ENCODE measurements around the gene NTN4.

Gene NTN4

DNA sequence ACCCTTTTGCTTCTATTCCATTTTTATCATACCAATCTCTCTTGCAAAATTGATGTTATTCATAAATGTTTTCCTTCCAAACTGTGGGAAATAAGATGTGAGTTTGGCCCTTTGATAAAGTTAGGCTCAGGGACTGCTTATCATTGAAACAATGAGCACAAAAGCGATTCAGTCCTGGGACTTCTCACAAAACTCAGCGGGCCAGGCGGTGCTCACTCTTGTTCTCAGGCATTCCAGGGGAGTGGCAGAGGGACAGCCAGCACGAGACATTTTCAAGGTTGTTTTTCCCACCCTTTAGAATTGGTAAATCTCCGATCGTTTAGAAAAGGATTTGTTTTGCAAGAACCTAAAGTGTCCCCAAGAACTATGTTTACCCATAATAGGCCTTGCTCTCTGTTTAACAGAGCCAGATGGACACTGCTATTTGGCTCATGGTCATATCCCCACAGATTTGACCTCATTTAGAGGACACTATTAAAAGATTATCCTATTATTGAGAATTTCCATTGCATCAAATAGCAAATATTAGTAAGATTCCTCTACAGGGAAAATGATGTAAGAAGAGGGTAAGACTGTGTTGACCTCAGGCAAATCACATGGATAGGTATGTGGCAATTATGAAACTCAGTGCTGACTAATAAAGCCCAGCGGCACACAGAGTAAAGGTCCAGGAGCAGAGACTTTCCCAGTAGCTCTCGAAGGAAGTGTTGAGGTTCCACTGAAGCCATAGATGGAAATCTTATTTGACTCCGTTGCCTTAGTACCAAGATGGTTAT, 136.6 kb downstream of the NTN4 start:
- H3K27ac ChIP-seq (ENCODE audit: low read depth, low read length, poor library complexity, severe bottlenecking): no peak overlapping the region
- H3K9me2 ChIP-seq (ENCODE audit: low read depth, low read length): no peaks in the 10 kb centered on the region
- H3K9ac ChIP-seq (ENCODE audit: low read length): no peak overlapping the region
- H3K9me3 ChIP-seq (ENCODE audit: low read length): no peaks in the 10 kb centered on the region
- TF ChIP-seq, protein P1, sequence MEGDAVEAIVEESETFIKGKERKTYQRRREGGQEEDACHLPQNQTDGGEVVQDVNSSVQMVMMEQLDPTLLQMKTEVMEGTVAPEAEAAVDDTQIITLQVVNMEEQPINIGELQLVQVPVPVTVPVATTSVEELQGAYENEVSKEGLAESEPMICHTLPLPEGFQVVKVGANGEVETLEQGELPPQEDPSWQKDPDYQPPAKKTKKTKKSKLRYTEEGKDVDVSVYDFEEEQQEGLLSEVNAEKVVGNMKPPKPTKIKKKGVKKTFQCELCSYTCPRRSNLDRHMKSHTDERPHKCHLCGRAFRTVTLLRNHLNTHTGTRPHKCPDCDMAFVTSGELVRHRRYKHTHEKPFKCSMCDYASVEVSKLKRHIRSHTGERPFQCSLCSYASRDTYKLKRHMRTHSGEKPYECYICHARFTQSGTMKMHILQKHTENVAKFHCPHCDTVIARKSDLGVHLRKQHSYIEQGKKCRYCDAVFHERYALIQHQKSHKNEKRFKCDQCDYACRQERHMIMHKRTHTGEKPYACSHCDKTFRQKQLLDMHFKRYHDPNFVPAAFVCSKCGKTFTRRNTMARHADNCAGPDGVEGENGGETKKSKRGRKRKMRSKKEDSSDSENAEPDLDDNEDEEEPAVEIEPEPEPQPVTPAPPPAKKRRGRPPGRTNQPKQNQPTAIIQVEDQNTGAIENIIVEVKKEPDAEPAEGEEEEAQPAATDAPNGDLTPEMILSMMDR (IDR thresholded peaks at IDR 0.05; ENCODE audit: low read length): no peak
- no peak for TF ChIP-seq EZH2 (IDR thresholded peaks at IDR 0.05; ENCODE audit: borderline replicate concordance, low read length)
- H3F3A ChIP-seq (ENCODE audit: insufficient read depth, low read length): no peaks in the 10 kb centered on the region
- no peak overlapping the region for H3K4me3 ChIP-seq (ENCODE audit: low read depth, low read length, poor library complexity, severe bottlenecking)
- no peaks in the 10 kb centered on the region for H3K79me2 ChIP-seq (ENCODE audit: insufficient read depth, low read length)
- no peak overlapping the region for H3K4me2 ChIP-seq (ENCODE audit: low read length)
- no peaks in the 10 kb centered on the region for H3K4me1 ChIP-seq (ENCODE audit: insufficient read depth, low read length, severe bottlenecking)
- no peaks in the 10 kb centered on the region for H3K27me3 ChIP-seq (ENCODE audit: insufficient read depth, low read length)
- no peaks in the 10 kb centered on the region for H3K36me3 ChIP-seq (ENCODE audit: insufficient read depth, low read length)
- no peak overlapping the region for H2AFZ ChIP-seq (ENCODE audit: low read length)
- no peaks in the 10 kb centered on the region for H4K20me1 ChIP-seq (ENCODE audit: insufficient read depth, low read length)

- Histone ChIP-seq H3K4me2 (ENCODE audit: low read length) (no peak overlapping the region), H3K4me3 (ENCODE audit: low read depth, low read length, poor library complexity, severe bottlenecking) (no peak overlapping the region), H3K79me2 (ENCODE audit: insufficient read depth, low read length) (no peaks in the 10 kb centered on the region), H2AFZ (ENCODE audit: low read length) (no peak overlapping the region), H3K27ac (ENCODE audit: low read depth, low read length, poor library complexity, severe bottlenecking) (no peak overlapping the region), H3K27me3 (ENCODE audit: insufficient read depth, low read length) (no peaks in the 10 kb centered on the region), H3K9ac (ENCODE audit: low read length) (no peak overlapping the region), H3K9me3 (ENCODE audit: low read length) (no peaks in the 10 kb centered on the region), H3K4me1 (ENCODE audit: insufficient read depth, low read length, severe bottlenecking) (no peaks in the 10 kb centered on the region), H3K36me3 (ENCODE audit: insufficient read depth, low read length) (no peaks in the 10 kb centered on the region), H4K20me1 (ENCODE audit: insufficient read depth, low read length) (no peaks in the 10 kb centered on the region), H3K9me2 (ENCODE audit: low read depth, low read length) (no peaks in the 10 kb centered on the region), H3F3A (ENCODE audit: insufficient read depth, low read length) (no peaks in the 10 kb centered on the region)
- TF ChIP-seq EZH2 (IDR thresholded peaks at IDR 0.05; ENCODE audit: borderline replicate concordance, low read length): no peak
- TF ChIP-seq, protein P1 (IDR thresholded peaks at IDR 0.05; ENCODE audit: low read length): no peak
Observed at GRCh38 chr12:95651681-95652080, 138.9 kb downstream of the NTN4 start.

GRCh38 chr12:95648990-95649791, 141.4 kb downstream of the NTN4 start:
- H3K27me3 ChIP-seq (ENCODE audit: insufficient read depth, low read length): no peaks in the 10 kb centered on the region
- H3K4me3 ChIP-seq (ENCODE audit: low read depth, low read length, poor library complexity, severe bottlenecking): no peak overlapping the region
- no peaks in the 10 kb centered on the region for H3K79me2 ChIP-seq (ENCODE audit: insufficient read depth, low read length)
- TF ChIP-seq EZH2 (IDR thresholded peaks at IDR 0.05; ENCODE audit: borderline replicate concordance, low read length): no peak
- TF ChIP-seq, protein P1 (IDR thresholded peaks at IDR 0.05; ENCODE audit: low read length): no peak
- no peak overlapping the region for H3K4me2 ChIP-seq (ENCODE audit: low read length)
- H3K27ac ChIP-seq (ENCODE audit: low read depth, low read length, poor library complexity, severe bottlenecking): no peak overlapping the region
- no peaks in the 10 kb centered on the region for H3K9me2 ChIP-seq (ENCODE audit: low read depth, low read length)
- no peak overlapping the region for H2AFZ ChIP-seq (ENCODE audit: low read length)
- no peaks in the 10 kb centered on the region for H3K4me1 ChIP-seq (ENCODE audit: insufficient read depth, low read length, severe bottlenecking)
- H3K9ac ChIP-seq (ENCODE audit: low read length): no peak overlapping the region
- no peaks in the 10 kb centered on the region for H4K20me1 ChIP-seq (ENCODE audit: insufficient read depth, low read length)
- H3F3A ChIP-seq (ENCODE audit: insufficient read depth, low read length): no peaks in the 10 kb centered on the region
- no peaks in the 10 kb centered on the region for H3K9me3 ChIP-seq (ENCODE audit: low read length)
- no peaks in the 10 kb centered on the region for H3K36me3 ChIP-seq (ENCODE audit: insufficient read depth, low read length)

Measured in OCI-LY1 (cell line).